ENCODE data around the gene LY9. TPM values are rescaled to one million over a fixed set of nuclear protein-coding genes. Genes with fewer than 3 reads are reported as not detected.

LY9 gene
- total RNA-seq, 1 donor from 2014 or later: 0.34 TPM

DNA sequence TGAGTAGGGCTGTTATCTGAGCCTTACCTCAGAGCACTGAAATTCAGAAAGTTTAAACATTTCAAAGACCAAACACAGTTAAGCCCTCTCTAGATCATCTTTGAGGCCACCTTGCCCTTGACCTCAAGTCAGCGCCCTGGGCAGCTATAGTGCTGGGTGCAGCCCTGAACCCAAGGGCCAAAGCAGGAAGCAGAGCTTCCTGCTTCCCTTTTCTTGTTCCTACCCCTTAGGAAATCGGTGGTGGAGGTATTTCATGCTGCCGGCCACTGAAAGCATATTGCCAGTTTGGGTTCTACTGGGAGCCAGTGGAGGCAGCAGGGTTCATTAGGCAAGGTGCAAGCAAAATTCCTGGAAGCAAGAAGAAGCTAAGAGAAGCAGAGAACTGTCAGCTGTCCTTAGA, 40.6 kb downstream of the LY9 start:
- intact Hi-C loops (cut with micrococcal nuclease): loop anchor here (2.0 to 10.0 kb wide), 3 partner anchors 36 to 258 kb away; partner anchors contain the start of genes ITLN1 and KLHDC9
- Mint-ChIP-seq H3K27ac (peak overlapping the region; percentile 78), H3K27me3 (ENCODE audit: low read depth) (no peaks in the 10 kb centered on the region), H3K4me3 (ENCODE audit: low read depth) (no peak overlapping the region), H3K4me1 (ENCODE audit: low read depth) (peaks cover 48% of the 10 kb centered on the region), H3K9me3 (no peaks in the 10 kb centered on the region), H3K36me3 (ENCODE audit: low read depth) (no peaks in the 10 kb centered on the region)
- DNase-seq (ENCODE audit: low spot score): no peak

DNA sequence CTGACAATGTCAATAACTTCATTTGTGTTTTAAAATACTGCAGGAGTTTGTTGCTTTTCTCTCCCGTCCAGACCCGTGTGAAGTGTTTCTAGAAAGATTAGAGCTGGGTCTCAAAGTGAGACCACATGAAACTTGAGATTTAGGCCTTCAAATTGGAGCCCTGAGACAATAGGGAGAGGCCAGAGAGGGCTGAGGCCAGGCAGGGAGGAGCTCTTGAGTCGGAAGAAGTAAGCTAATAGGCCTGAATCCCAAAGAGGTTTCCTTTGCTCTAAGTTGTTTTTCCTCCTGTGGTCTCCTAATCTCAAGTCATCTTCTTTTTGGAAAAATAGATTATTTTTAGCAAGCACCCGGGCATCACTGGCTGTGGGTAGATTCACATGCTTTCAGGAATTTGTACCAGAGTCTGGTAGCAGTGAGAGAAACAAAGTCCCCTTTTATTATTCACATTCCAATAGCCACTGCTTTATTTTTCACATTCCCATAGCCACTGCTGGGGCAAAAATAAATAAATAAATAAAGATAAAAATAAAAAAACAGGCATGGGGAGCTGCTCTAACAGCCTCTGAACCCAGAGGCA, 41.1 kb downstream of the LY9 start:
- H3K4me3 Mint-ChIP-seq (ENCODE audit: low read depth): no peak overlapping the region

DNA sequence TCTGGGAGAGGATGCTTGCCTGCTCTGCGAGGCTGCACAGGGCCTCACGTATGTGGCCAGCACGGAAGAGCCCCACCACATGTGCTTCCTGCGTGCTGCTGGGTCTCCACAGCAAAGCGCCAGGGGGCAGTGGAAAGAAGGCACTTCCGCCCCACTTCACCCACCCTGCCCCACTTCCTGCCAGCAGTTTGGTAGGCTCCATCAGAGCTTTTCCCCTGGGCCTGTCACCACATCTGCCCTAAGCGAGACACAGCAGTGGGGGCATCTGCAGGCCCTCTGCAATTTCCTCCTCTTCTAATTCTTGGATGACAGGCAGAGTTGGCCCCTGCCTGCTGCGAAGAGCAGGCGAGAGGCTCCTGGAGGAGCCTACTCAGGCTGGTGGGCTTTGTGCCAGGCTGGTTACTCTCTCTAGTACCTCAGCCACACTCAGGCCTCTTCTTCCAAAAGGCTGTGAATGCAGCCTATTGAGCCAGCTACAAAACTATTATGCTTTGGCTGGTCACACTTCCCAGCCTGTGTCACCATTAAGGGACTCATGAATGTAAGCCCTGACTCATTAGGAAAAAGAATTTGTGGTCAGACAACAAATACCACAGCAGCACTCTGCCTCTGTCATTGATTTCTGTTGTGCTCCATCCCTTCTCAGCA, 41.7 kb downstream of the LY9 start:
- H3K27me3 Mint-ChIP-seq (ENCODE audit: low read depth): no peaks in the 10 kb centered on the region
- peak overlapping the region; percentile 45 for H3K4me3 Mint-ChIP-seq (ENCODE audit: low read depth)
- intact Hi-C loops (cut with micrococcal nuclease): loop anchor here (1.0 to 10.0 kb wide), 5 partner anchors 25 to 257 kb away; partner anchors contain the start of genes CD244, ITLN1, ITLN2 and KLHDC9
- H3K27ac Mint-ChIP-seq: peak overlapping the region; percentile 98
- H3K9me3 Mint-ChIP-seq: no peaks in the 10 kb centered on the region
- H3K4me1 Mint-ChIP-seq (ENCODE audit: low read depth): peaks cover 48% of the 10 kb centered on the region
- DNase-seq (ENCODE audit: low spot score): peak; percentile 82
- H3K36me3 Mint-ChIP-seq (ENCODE audit: low read depth): no peaks in the 10 kb centered on the region

More for the DNA sequence above, 41.1 kb downstream of the LY9 start:
- Mint-ChIP-seq H3K4me1 (ENCODE audit: low read depth) (peaks cover 48% of the 10 kb centered on the region), H3K27me3 (ENCODE audit: low read depth) (no peaks in the 10 kb centered on the region), H3K36me3 (ENCODE audit: low read depth) (no peaks in the 10 kb centered on the region), H3K9me3 (no peaks in the 10 kb centered on the region), H3K27ac (peak overlapping the region; percentile 78)
- intact Hi-C loops (cut with micrococcal nuclease): loop anchor here (1.0 to 10.0 kb wide), 4 partner anchors 36 to 258 kb away; partner anchors contain the start of genes ITLN1, ITLN2 and KLHDC9
- no peak for DNase-seq (ENCODE audit: low spot score)

DNA sequence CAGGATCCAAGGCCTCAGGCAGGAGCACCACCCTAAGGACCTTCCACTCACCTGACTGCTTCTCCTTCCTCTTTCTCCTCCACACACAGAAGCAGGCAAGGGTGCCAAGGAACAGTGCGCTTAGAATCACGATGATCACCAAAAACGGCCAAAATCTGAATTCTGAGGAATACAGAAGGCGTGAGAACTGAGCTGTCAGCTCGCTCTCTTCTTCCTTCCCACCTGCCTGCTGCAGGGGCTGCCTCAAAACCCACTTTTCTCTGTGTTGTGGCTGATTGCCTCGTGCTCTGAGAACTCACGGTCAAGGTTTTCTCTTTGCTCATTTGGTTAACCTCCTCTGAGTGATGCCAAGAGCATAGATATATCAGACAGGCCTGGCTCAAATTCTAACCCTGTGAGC, 42.9 kb downstream of the LY9 start:
- Mint-ChIP-seq H3K27ac (peak overlapping the region; percentile 44), H3K9me3 (no peaks in the 10 kb centered on the region), H3K4me3 (ENCODE audit: low read depth) (no peak overlapping the region), H3K27me3 (ENCODE audit: low read depth) (peaks cover under 1% of the 10 kb centered on the region), H3K4me1 (ENCODE audit: low read depth) (peaks cover 45% of the 10 kb centered on the region), H3K36me3 (ENCODE audit: low read depth) (no peaks in the 10 kb centered on the region)
- DNase-seq (ENCODE audit: low spot score): no peak
- intact Hi-C loops (cut with micrococcal nuclease): loop anchor here (2.0 to 10.0 kb wide), 2 partner anchors 24 to 256 kb away; partner anchors contain the start of genes CD244 and KLHDC9

DNA sequence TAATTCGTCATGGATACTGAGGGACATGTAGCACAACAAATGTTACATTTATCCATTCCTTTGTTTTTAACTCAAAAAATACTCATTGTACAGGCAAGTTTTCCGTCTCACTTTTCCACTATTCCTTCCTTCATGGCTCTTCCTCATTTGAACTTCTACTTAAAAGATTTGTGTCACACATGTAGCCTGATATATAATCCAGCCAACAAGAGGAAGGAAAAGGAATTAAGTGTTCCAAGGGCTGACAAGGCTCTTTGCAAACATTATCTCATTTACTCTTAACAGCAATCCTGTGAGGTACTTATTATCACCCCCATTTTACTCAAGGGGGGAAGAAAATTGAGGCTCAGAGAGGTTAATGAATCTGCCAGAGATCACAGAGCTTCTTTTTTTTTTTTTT, 43.8 kb downstream of the LY9 start:
- no peaks in the 10 kb centered on the region for H3K36me3 Mint-ChIP-seq (ENCODE audit: low read depth)
- DNase-seq (ENCODE audit: low spot score): no peak
- intact Hi-C loops (cut with micrococcal nuclease): loop anchor here (2.0 to 10.0 kb wide), 2 partner anchors 23 to 255 kb away; partner anchors contain the start of genes CD244 and KLHDC9
- H3K4me1 Mint-ChIP-seq (ENCODE audit: low read depth): peaks cover 43% of the 10 kb centered on the region
- H3K27ac Mint-ChIP-seq: no peak overlapping the region
- H3K9me3 Mint-ChIP-seq: no peaks in the 10 kb centered on the region
- H3K27me3 Mint-ChIP-seq (ENCODE audit: low read depth): peaks cover 2% of the 10 kb centered on the region
- H3K4me3 Mint-ChIP-seq (ENCODE audit: low read depth): no peak overlapping the region

DNA sequence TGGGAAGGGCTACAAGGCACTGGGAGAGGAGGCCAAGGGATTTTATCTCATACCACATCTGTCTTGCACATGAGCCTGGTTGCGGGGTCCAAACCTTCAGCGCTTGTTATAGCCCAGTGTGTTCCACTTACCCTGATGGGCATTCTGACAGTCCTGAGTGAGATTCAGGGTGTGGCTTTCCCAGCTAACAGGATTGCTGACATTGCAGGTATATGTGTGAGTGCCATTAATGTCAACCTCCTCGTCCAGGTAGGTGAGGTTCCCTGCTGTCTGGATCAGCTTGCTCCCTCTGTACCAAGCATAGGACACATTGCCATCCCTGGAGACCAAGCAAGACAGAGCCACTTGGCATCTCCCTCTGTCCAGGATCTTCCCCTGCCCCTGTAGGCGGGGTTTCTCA, 45.1 kb downstream of the LY9 start:
- Mint-ChIP-seq H3K27me3 (ENCODE audit: low read depth) (peaks cover 5% of the 10 kb centered on the region), H3K4me3 (ENCODE audit: low read depth) (no peak overlapping the region), H3K36me3 (ENCODE audit: low read depth) (peaks cover 3% of the 10 kb centered on the region)

DNA sequence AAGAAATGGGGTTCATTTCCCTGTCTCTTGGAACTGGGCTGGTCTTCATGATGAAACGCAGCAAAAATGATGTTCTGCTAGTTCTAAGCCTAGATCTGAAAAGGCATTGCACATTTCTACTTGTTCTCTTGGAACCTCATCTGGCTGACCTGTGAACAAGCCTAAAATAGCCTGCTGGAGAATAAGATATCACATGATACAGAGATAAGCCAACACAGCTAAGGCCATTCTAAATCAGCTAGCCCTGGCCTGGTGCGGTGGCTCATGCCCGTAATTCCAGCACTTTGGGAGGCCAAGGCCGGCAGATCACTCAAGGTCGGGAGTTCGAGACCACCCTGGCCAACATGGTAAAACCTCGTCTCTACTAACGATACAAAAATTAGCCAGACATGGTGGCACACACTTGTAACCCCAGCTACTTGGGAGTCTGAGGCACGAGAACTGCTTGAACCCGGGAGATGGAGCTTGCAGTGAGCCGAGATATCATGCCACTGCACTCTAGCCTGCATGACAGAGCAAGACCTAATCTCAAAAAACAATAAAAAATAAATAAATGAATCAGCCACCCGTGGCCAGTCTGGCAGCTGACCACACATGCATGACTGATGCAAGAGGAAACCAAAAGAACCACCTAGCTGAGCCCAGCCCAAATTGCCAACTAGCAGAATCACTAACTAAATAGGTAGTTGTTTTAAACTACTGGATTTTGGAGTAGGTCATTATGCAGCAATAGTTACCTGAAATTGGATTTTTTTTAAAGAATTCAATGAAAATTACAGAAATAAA, 48.7 kb downstream of the LY9 start:
- Mint-ChIP-seq H3K36me3 (ENCODE audit: low read depth) (peaks cover 3% of the 10 kb centered on the region), H3K4me1 (ENCODE audit: low read depth) (peaks cover 8% of the 10 kb centered on the region), H3K9me3 (peaks cover 6% of the 10 kb centered on the region), H3K4me3 (ENCODE audit: low read depth) (no peak overlapping the region), H3K27ac (no peak overlapping the region), H3K27me3 (ENCODE audit: low read depth) (peaks cover 25% of the 10 kb centered on the region)
- DNase-seq (ENCODE audit: low spot score): no peak
- intact Hi-C loops (cut with micrococcal nuclease): no loop called here

More for the DNA sequence above, 45.1 kb downstream of the LY9 start:
- H3K27ac Mint-ChIP-seq: no peak overlapping the region
- peaks cover 6% of the 10 kb centered on the region for H3K9me3 Mint-ChIP-seq
- H3K4me1 Mint-ChIP-seq (ENCODE audit: low read depth): peaks cover 35% of the 10 kb centered on the region
- intact Hi-C loops (cut with micrococcal nuclease): no loop called here
- no peak for DNase-seq (ENCODE audit: low spot score)

DNA sequence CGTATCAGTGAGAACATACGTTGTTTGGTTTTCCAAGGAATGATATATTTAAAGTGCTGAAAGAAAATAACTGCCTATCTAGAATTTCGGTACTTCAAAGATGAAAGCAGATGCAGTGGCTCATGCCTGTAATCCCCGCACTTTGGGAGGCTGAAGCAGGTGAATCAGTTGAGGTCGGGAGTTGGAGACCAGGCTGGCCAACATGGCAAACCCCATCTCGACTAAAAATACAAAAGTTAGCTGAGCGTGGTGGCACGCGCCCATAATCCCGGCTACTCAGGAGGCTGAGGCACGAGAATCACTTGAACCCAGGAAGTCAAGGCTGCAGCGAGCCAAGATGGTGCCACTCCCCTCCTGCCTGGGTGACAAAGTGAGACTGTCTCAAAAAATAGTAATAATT, 50.3 kb downstream of the LY9 start:
- Mint-ChIP-seq H3K36me3 (ENCODE audit: low read depth) (peaks cover 3% of the 10 kb centered on the region), H3K27me3 (ENCODE audit: low read depth) (peaks cover 28% of the 10 kb centered on the region), H3K4me1 (ENCODE audit: low read depth) (peaks cover 3% of the 10 kb centered on the region), H3K9me3 (peaks cover 6% of the 10 kb centered on the region), H3K27ac (no peak overlapping the region), H3K4me3 (ENCODE audit: low read depth) (no peak overlapping the region)
- DNase-seq (ENCODE audit: low spot score): no peak
- intact Hi-C loops (cut with micrococcal nuclease): no loop called here

DNA sequence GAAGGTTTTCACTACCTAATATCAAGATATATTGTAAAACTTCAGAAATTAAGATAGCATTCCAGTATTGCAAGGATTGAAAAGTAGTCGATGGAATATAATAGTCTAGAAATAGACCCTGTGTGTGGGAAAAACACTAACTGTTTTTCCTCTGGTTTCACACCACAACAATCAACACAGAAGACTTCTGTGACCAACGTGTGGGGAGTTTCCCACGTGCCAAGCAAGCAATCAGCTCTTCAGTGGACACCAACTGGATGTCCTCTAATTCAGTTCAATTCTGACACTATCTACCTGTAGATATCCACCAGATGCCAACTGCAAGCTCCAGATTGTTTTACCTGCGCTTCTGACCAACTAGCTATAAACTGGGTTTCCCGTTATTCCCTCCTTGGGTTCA, 54.6 kb downstream of the LY9 start:
- no peaks in the 10 kb centered on the region for H3K9me3 Mint-ChIP-seq
- no peak for DNase-seq (ENCODE audit: low spot score)
- intact Hi-C loops (cut with micrococcal nuclease): no loop called here
- no peak overlapping the region for H3K4me3 Mint-ChIP-seq (ENCODE audit: low read depth)
- no peaks in the 10 kb centered on the region for H3K4me1 Mint-ChIP-seq (ENCODE audit: low read depth)
- H3K27me3 Mint-ChIP-seq (ENCODE audit: low read depth): peaks cover 23% of the 10 kb centered on the region
- no peaks in the 10 kb centered on the region for H3K36me3 Mint-ChIP-seq (ENCODE audit: low read depth)
- no peak overlapping the region for H3K27ac Mint-ChIP-seq

DNA sequence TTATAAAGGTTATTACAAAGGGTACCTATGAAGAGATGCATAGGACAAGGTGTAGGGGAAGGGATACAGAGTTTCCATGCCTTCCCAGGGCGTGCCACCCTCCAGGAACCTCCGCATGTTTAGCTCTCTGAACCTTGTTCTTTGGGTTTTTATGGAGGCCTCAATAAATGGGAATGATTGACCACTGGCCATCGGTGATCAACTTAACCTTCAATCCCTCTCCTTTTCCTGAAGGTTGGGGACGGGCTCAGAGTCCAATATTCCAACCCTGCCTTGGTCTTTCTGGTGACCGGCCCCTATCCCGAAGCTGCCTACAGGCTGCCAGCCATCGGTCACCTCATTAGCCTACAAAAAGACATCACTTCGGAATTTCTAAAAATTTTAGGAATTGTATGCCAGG, 55.0 kb downstream of the LY9 start:
- DNase-seq (ENCODE audit: low spot score): no peak
- Mint-ChIP-seq H3K36me3 (ENCODE audit: low read depth) (no peaks in the 10 kb centered on the region), H3K27ac (no peak overlapping the region), H3K4me1 (ENCODE audit: low read depth) (no peaks in the 10 kb centered on the region), H3K27me3 (ENCODE audit: low read depth) (peaks cover 23% of the 10 kb centered on the region), H3K4me3 (ENCODE audit: low read depth) (no peak overlapping the region), H3K9me3 (no peaks in the 10 kb centered on the region)
- intact Hi-C loops (cut with micrococcal nuclease): no loop called here

DNA sequence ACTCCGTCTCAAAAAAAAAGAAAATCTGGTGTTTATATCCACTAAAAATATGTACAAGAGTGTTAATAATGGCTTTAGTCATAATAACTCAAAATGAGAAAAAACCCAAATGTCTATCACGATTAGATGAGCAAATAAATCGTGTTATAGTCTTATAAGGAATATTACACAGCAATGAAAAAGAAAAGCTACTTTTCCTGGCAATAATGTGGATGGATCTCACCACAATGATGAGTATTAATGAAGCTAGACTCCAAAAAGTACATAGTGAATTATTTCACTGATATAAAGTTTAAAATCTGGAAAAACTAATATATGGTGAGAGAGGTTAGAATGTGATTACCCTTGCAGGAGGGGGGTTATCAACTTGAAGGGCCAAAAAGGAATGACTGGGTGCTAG, 57.0 kb downstream of the LY9 start:
- H3K4me3 Mint-ChIP-seq (ENCODE audit: low read depth): no peak overlapping the region
- DNase-seq (ENCODE audit: low spot score): no peak
- intact Hi-C loops (cut with micrococcal nuclease): no loop called here
- H3K36me3 Mint-ChIP-seq (ENCODE audit: low read depth): no peaks in the 10 kb centered on the region
- no peaks in the 10 kb centered on the region for H3K4me1 Mint-ChIP-seq (ENCODE audit: low read depth)
- no peaks in the 10 kb centered on the region for H3K9me3 Mint-ChIP-seq
- H3K27me3 Mint-ChIP-seq (ENCODE audit: low read depth): peaks cover 14% of the 10 kb centered on the region
- no peak overlapping the region for H3K27ac Mint-ChIP-seq

DNA sequence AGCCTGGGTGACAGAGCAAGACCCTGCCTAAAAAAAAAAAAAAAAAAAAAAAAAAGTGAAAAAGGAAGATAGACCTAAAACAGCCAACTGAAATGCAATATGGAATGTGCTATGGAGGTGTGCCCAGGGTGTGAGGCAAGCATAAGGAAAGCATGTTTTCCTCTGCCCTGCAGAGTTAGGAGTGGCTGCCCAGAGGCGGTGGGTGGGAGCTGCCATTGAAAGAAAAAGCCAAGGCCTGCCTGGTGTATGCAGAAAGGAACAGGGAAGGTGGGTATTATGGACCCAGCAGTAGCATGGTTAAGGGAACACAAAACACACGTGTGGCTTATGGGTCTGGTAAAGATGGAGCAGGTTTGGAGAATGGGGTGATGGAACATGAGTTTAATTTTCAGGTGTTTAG, 57.8 kb downstream of the LY9 start:
- Mint-ChIP-seq H3K9me3 (no peaks in the 10 kb centered on the region), H3K27me3 (ENCODE audit: low read depth) (peaks cover 11% of the 10 kb centered on the region), H3K4me1 (ENCODE audit: low read depth) (no peaks in the 10 kb centered on the region), H3K4me3 (ENCODE audit: low read depth) (no peak overlapping the region), H3K27ac (no peak overlapping the region), H3K36me3 (ENCODE audit: low read depth) (no peaks in the 10 kb centered on the region)
- no peak for DNase-seq (ENCODE audit: low spot score)
- intact Hi-C loops (cut with micrococcal nuclease): no loop called here

Measured in activated T-helper 2 cell treated with anti-CD3 and anti-CD28 coated beads, Interferon-gamma antibody, Interleukin-2, Interleukin-4, amounts not matched to agents 10 μg/mL and 5 μg/mL and 100 μg/mL, durations not matched to agents 14 hours and 24 hours and 36 hours (primary cell).